Calu3 (cell line): ENCODE results near the gene NOTO. TPM values are rescaled to one million over a fixed set of nuclear protein-coding genes. Genes with fewer than 3 reads are reported as not detected.

ENCODE experiments used
- BruUV-seq: library from RNA; stranded (reverse); fragments of 400-500 nt; replicated peaks from 2 replicates; lab custom pipeline; 2021; lab: Mats Ljungman, UMichigan
- CTCF ChIA-PET: fragments of 300-600 bp; sonication (Branson Sonifier 250); formaldehyde crosslinking; loops from one replicate; lab custom pipeline; 2022; ENCODE audit warnings: antibody characterized with exemption; lab: Charles Lee
- DNase-seq: peaks from one replicate; pipeline ENCODE4 v3.0.0; 2022
- H3K27ac Mint-ChIP-seq: one replicate; pipeline ENCODE4 v1.8.0; 2022; ENCODE audit warnings: mixed read lengths; ENCODE audit not compliant: unreplicated experiment
- H3K27me3 Mint-ChIP-seq: one replicate; pipeline ENCODE4 v1.8.0; 2022; ENCODE audit warnings: mixed read lengths; ENCODE audit not compliant: unreplicated experiment
- H3K36me3 Mint-ChIP-seq: one replicate; pipeline ENCODE4 v1.8.0; 2022; ENCODE audit warnings: mild to moderate bottlenecking, moderate library complexity, mixed read lengths; ENCODE audit not compliant: insufficient read depth, unreplicated experiment
- H3K4me1 Mint-ChIP-seq: one replicate; pipeline ENCODE4 v1.8.0; 2022; ENCODE audit warnings: mild to moderate bottlenecking, low read depth, mixed read lengths; ENCODE audit not compliant: unreplicated experiment
- H3K4me3 Mint-ChIP-seq: one replicate; pipeline ENCODE4 v1.8.0; 2022; ENCODE audit warnings: mild to moderate bottlenecking, low read depth, moderate library complexity, mixed read lengths; ENCODE audit not compliant: unreplicated experiment
- H3K9me3 Mint-ChIP-seq: one replicate; pipeline ENCODE4 v1.8.0; 2022; ENCODE audit warnings: low read depth, mixed read lengths; ENCODE audit not compliant: unreplicated experiment
- CTCF ChIP-seq: fragments of 200-600 bp; IDR thresholded peaks from one replicate; pipeline ENCODE4 v1.8.0; 2022; ENCODE audit warnings: antibody characterized with exemption; ENCODE audit not compliant: unreplicated experiment
- intact Hi-C: fragments of 100-400 bp; cut with micrococcal nuclease; formaldehyde crosslinking; loops from one replicate; pipeline ENCODE4 v1.10.0; 2022; ENCODE audit not compliant: unreplicated experiment
- total RNA-seq: library from RNA; stranded (reverse); gene quantifications from 2 replicates; pipeline ENCODE4 v1.2.3, GENCODE V29; 2022

NOTO gene
- total RNA-seq, 1 experiment from 2014 or later = not detected

- BruUV-seq = no TSS peak
Measured at GRCh38 chr2:73212098-73212447, 9.7 kb downstream of the NOTO start.

GRCh38 chr2:73212448-73213176, 10.2 kb downstream of the NOTO start:
- Mint-ChIP-seq H3K9me3 (no peaks in the 10 kb centered on the region), H3K27me3 (peaks cover 32% of the 10 kb centered on the region), H3K27ac (no peak overlapping the region), H3K4me3 (no peak overlapping the region), H3K4me1 (peaks cover 37% of the 10 kb centered on the region), H3K36me3 (peaks cover 23% of the 10 kb centered on the region)
- BruUV-seq = no TSS peak
- DNase-seq = peak; percentile 82
- intact Hi-C loops = loop anchor here (5.0 kb wide), 1 partner anchor 35 kb away; no protein-coding TSS in a partner anchor
- TF ChIP-seq CTCF = peak; percentile 87
- CTCF ChIA-PET = interaction anchor here (0.8 to 3.1 kb wide), 9 partner anchors 11 to 325 kb away, joined by 3 to 38 read pairs (median 6); partner anchors contain the start of genes CCT7, NOTO and PRADC1

More at GRCh38 chr2:73212098-73212447, 9.7 kb downstream of the NOTO start:
- Mint-ChIP-seq H3K9me3 (no peaks in the 10 kb centered on the region), H3K36me3 (peaks cover 23% of the 10 kb centered on the region), H3K4me1 (peaks cover 37% of the 10 kb centered on the region), H3K27me3 (peaks cover 37% of the 10 kb centered on the region), H3K27ac (no peak overlapping the region), H3K4me3 (no peak overlapping the region)
- CTCF ChIA-PET = interaction anchor here (0.8 to 3.1 kb wide), 8 partner anchors 16 to 324 kb away, joined by 3 to 38 read pairs (median 6); partner anchors contain the start of genes CCT7 and PRADC1
- intact Hi-C loops = loop anchor here (5.0 kb wide), 1 partner anchor 35 kb away; no protein-coding TSS in a partner anchor
- DNase-seq = no peak
- no peak for TF ChIP-seq CTCF

GRCh38 chr2:73214120-73215035, 12.0 kb downstream of the NOTO start, which contains the start of gene SMYD5:
TSS of gene SMYD5 (plus strand) at chr2:73214245. CDS start at chr2:73214267, 22 bp downstream.
- H3K4me3 Mint-ChIP-seq = peak within 1 kb of the TSS; percentile 97
- intact Hi-C loops = loop anchor here (5.0 kb wide), 1 partner anchor 37 kb away; no protein-coding TSS in a partner anchor
- no peaks in the 10 kb centered on the region for H3K9me3 Mint-ChIP-seq
- H3K27me3 Mint-ChIP-seq = peaks cover 15% of the 10 kb centered on the region
- DNase-seq = peak; percentile 85
- H3K4me1 Mint-ChIP-seq = peaks cover 37% of the 10 kb centered on the region
- CTCF ChIA-PET = interaction anchor here (0.8 to 3.1 kb wide), 3 partner anchors 13 to 76 kb away, joined by 4 to 38 read pairs (median 5); no protein-coding TSS in a partner anchor
- TSS peak; percentile 59 for BruUV-seq
- H3K27ac Mint-ChIP-seq = peak within 1 kb of the TSS; percentile 84
- no peak for TF ChIP-seq CTCF
- H3K36me3 Mint-ChIP-seq = peaks cover 27% of the 10 kb centered on the region

- intact Hi-C loops = no loop called here
- H3K4me3 Mint-ChIP-seq = peak overlapping the region; percentile 97
- BruUV-seq = no TSS peak
- H3K9me3 Mint-ChIP-seq = no peaks in the 10 kb centered on the region
- peak overlapping the region; percentile 25 for H3K27ac Mint-ChIP-seq
- peaks cover 37% of the 10 kb centered on the region for H3K4me1 Mint-ChIP-seq
- H3K27me3 Mint-ChIP-seq = peaks cover 7% of the 10 kb centered on the region
- DNase-seq = no peak
- peaks cover 27% of the 10 kb centered on the region for H3K36me3 Mint-ChIP-seq
- CTCF ChIA-PET = interaction anchor here (0.8 kb wide), 1 partner anchor 75 kb away, joined by 4 read pairs; no protein-coding TSS in a partner anchor
- TF ChIP-seq CTCF = no peak
Measured at GRCh38 chr2:73215254-73215653, 12.9 kb downstream of the NOTO start.
